WI38 (cell line): ENCODE data around the gene C2orf72.

Experiments
- H3K4me3 ChIP-seq: 2 replicates; pipeline ENCODE4 v1.5.1; 2011; ENCODE audit warnings: low read depth, mild to moderate bottlenecking, control low read depth, low read length
- TF ChIP-seq, protein P1 (sequence below): IDR thresholded peaks from 2 replicates; pipeline ENCODE4 v1.5.1; 2012; ENCODE audit warnings: low read depth, mild to moderate bottlenecking, control low read depth, low read length

The C2orf72 gene

GRCh38 chr2:231088754-231089153 is 51.4 kb downstream of the C2orf72 start:
- TF ChIP-seq, protein P1, sequence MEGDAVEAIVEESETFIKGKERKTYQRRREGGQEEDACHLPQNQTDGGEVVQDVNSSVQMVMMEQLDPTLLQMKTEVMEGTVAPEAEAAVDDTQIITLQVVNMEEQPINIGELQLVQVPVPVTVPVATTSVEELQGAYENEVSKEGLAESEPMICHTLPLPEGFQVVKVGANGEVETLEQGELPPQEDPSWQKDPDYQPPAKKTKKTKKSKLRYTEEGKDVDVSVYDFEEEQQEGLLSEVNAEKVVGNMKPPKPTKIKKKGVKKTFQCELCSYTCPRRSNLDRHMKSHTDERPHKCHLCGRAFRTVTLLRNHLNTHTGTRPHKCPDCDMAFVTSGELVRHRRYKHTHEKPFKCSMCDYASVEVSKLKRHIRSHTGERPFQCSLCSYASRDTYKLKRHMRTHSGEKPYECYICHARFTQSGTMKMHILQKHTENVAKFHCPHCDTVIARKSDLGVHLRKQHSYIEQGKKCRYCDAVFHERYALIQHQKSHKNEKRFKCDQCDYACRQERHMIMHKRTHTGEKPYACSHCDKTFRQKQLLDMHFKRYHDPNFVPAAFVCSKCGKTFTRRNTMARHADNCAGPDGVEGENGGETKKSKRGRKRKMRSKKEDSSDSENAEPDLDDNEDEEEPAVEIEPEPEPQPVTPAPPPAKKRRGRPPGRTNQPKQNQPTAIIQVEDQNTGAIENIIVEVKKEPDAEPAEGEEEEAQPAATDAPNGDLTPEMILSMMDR: no peak

GRCh38 chr2:231093933-231094332 is 56.6 kb downstream of the C2orf72 start:
- H3K4me3 ChIP-seq: no peak overlapping the region
- TF ChIP-seq, protein P1: no peak

More at GRCh38 chr2:231088754-231089153, 51.4 kb downstream of the C2orf72 start:
- H3K4me3 ChIP-seq: no peak overlapping the region

GRCh38 chr2:231094736-231095346 is 57.5 kb downstream of the C2orf72 start:
- no peak overlapping the region for H3K4me3 ChIP-seq
- TF ChIP-seq, protein P1: no peak
